ENCODE measurements around the gene BTBD2.

BTBD2 gene

GRCh38 chr19:2044709-2045500 is 29.4 kb upstream of the BTBD2 start:
- no peak overlapping the region for H3K4me3 ChIP-seq (ENCODE audit: low read depth in 1 of 2, low read length in 2 of 2)

GRCh38 chr19:2043961-2044708 is 28.6 kb upstream of the BTBD2 start:
- H3K27me3 ChIP-seq (ENCODE audit: control insufficient read depth in 1 of 2, insufficient read depth in 2 of 2, low read length in 2 of 2): no peaks in the 10 kb centered on the region
- peaks cover 34 to 63% of the 10 kb centered on the region in 2 donors for H3K36me3 ChIP-seq (ENCODE audit: control insufficient read depth in 1 of 2, insufficient read depth in 2 of 2, low read length in 2 of 2)

More at GRCh38 chr19:2044709-2045500, 29.4 kb upstream of the BTBD2 start:
- peaks cover 72 to 81% of the 10 kb centered on the region in 2 donors for H3K4me1 ChIP-seq (ENCODE audit: control insufficient read depth in 1 of 2, insufficient read depth in 2 of 2, low read length in 2 of 2)
- H3K9me3 ChIP-seq (ENCODE audit: control insufficient read depth in 1 of 2, low read length in 2 of 2): no peaks in the 10 kb centered on the region
- peaks cover 29 to 60% of the 10 kb centered on the region in 2 donors for H3K36me3 ChIP-seq (ENCODE audit: control insufficient read depth in 1 of 2, insufficient read depth in 2 of 2, low read length in 2 of 2)
- no peak overlapping the region for H3K9ac ChIP-seq (ENCODE audit: low read depth in 1 of 2, low read length in 2 of 2)
- H3K27me3 ChIP-seq (ENCODE audit: control insufficient read depth in 1 of 2, insufficient read depth in 2 of 2, low read length in 2 of 2): no peaks in the 10 kb centered on the region
- H3K27ac ChIP-seq (ENCODE audit: low read depth, low read length): no peak overlapping the region

GRCh38 chr19:2043251-2043641 is 27.7 kb upstream of the BTBD2 start:
- Histone ChIP-seq H3K9ac (ENCODE audit: low read depth in 1 of 2, low read length in 2 of 2) (peak overlapping the region; percentile 75 to 76), H3K4me3 (ENCODE audit: low read depth in 1 of 2, low read length in 2 of 2) (no peak overlapping the region), H3K36me3 (ENCODE audit: control insufficient read depth in 1 of 2, insufficient read depth in 2 of 2, low read length in 2 of 2) (peaks cover 34 to 63% of the 10 kb centered on the region in 2 donors), H3K27me3 (ENCODE audit: control insufficient read depth in 1 of 2, insufficient read depth in 2 of 2, low read length in 2 of 2) (no peaks in the 10 kb centered on the region), H3K9me3 (ENCODE audit: control insufficient read depth in 1 of 2, low read length in 2 of 2) (no peaks in the 10 kb centered on the region), H3K27ac (ENCODE audit: low read depth, low read length) (peak overlapping the region; percentile 96), H3K4me1 (ENCODE audit: control insufficient read depth in 1 of 2, insufficient read depth in 2 of 2, low read length in 2 of 2) (peaks cover 58 to 65% of the 10 kb centered on the region in 2 donors)

More at GRCh38 chr19:2043961-2044708, 28.6 kb upstream of the BTBD2 start:
- H3K9ac ChIP-seq (ENCODE audit: low read depth in 1 of 2, low read length in 2 of 2): no peak overlapping the region
- peaks cover 67 to 73% of the 10 kb centered on the region in 2 donors for H3K4me1 ChIP-seq (ENCODE audit: control insufficient read depth in 1 of 2, insufficient read depth in 2 of 2, low read length in 2 of 2)
- H3K9me3 ChIP-seq (ENCODE audit: control insufficient read depth in 1 of 2, low read length in 2 of 2): no peaks in the 10 kb centered on the region
- H3K4me3 ChIP-seq (ENCODE audit: low read depth in 1 of 2, low read length in 2 of 2): no peak overlapping the region
- no peak overlapping the region for H3K27ac ChIP-seq (ENCODE audit: low read depth, low read length)

GRCh38 chr19:2042485-2043250 is 27.2 kb upstream of the BTBD2 start:
- peak overlapping the region; percentile 50 to 60 for H3K4me3 ChIP-seq (ENCODE audit: low read depth in 1 of 2, low read length in 2 of 2)
- H3K9me3 ChIP-seq (ENCODE audit: control insufficient read depth in 1 of 2, low read length in 2 of 2): no peaks in the 10 kb centered on the region
- H3K27ac ChIP-seq (ENCODE audit: low read depth, low read length): peak overlapping the region; percentile 96
- H3K9ac ChIP-seq (ENCODE audit: low read depth in 1 of 2, low read length in 2 of 2): peak overlapping the region; percentile 75 to 76
- H3K4me1 ChIP-seq (ENCODE audit: control insufficient read depth in 1 of 2, insufficient read depth in 2 of 2, low read length in 2 of 2): peaks cover 52 to 59% of the 10 kb centered on the region in 2 donors
- H3K36me3 ChIP-seq (ENCODE audit: control insufficient read depth in 1 of 2, insufficient read depth in 2 of 2, low read length in 2 of 2): peaks cover 34 to 63% of the 10 kb centered on the region in 2 donors
- no peaks in the 10 kb centered on the region for H3K27me3 ChIP-seq (ENCODE audit: control insufficient read depth in 1 of 2, insufficient read depth in 2 of 2, low read length in 2 of 2)

GRCh38 chr19:2041683-2042484 is 26.4 kb upstream of the BTBD2 start:
- Histone ChIP-seq H3K9ac (ENCODE audit: low read depth in 1 of 2, low read length in 2 of 2) (peak overlapping the region; percentile 81), H3K4me3 (ENCODE audit: low read depth in 1 of 2, low read length in 2 of 2) (peak overlapping the region; percentile 51 to 67), H3K36me3 (ENCODE audit: control insufficient read depth in 1 of 2, insufficient read depth in 2 of 2, low read length in 2 of 2) (peaks cover 34 to 63% of the 10 kb centered on the region in 2 donors), H3K27me3 (ENCODE audit: control insufficient read depth in 1 of 2, insufficient read depth in 2 of 2, low read length in 2 of 2) (no peaks in the 10 kb centered on the region), H3K27ac (ENCODE audit: low read depth, low read length) (peak overlapping the region; percentile 96), H3K4me1 (ENCODE audit: control insufficient read depth in 1 of 2, insufficient read depth in 2 of 2, low read length in 2 of 2) (peaks cover 44 to 51% of the 10 kb centered on the region in 2 donors), H3K9me3 (ENCODE audit: control insufficient read depth in 1 of 2, low read length in 2 of 2) (no peaks in the 10 kb centered on the region)

GRCh38 chr19:2041433-2041682 is 25.8 kb upstream of the BTBD2 start:
- Histone ChIP-seq H3K36me3 (ENCODE audit: control insufficient read depth in 1 of 2, insufficient read depth in 2 of 2, low read length in 2 of 2) (peaks cover 29 to 60% of the 10 kb centered on the region in 2 donors), H3K4me3 (ENCODE audit: low read depth in 1 of 2, low read length in 2 of 2) (peak overlapping the region; percentile 51 to 67), H3K27ac (ENCODE audit: low read depth, low read length) (peak overlapping the region; percentile 91), H3K4me1 (ENCODE audit: control insufficient read depth in 1 of 2, insufficient read depth in 2 of 2, low read length in 2 of 2) (peaks cover 39 to 46% of the 10 kb centered on the region in 2 donors), H3K9ac (ENCODE audit: low read depth in 1 of 2, low read length in 2 of 2) (peak overlapping the region; percentile 81), H3K27me3 (ENCODE audit: control insufficient read depth in 1 of 2, insufficient read depth in 2 of 2, low read length in 2 of 2) (no peaks in the 10 kb centered on the region), H3K9me3 (ENCODE audit: control insufficient read depth in 1 of 2, low read length in 2 of 2) (no peaks in the 10 kb centered on the region)

GRCh38 chr19:2040647-2041432 is 25.3 kb upstream of the BTBD2 start:
- peak overlapping the region in 1 of 2 donors; percentile 67 for H3K4me3 ChIP-seq (ENCODE audit: low read depth in 1 of 2, low read length in 2 of 2)
- peaks cover 25 to 54% of the 10 kb centered on the region in 2 donors for H3K36me3 ChIP-seq (ENCODE audit: control insufficient read depth in 1 of 2, insufficient read depth in 2 of 2, low read length in 2 of 2)
- peak overlapping the region; percentile 91 for H3K27ac ChIP-seq (ENCODE audit: low read depth, low read length)
- peak overlapping the region; percentile 81 for H3K9ac ChIP-seq (ENCODE audit: low read depth in 1 of 2, low read length in 2 of 2)
- peaks cover 0 to under 1% of the 10 kb centered on the region in 2 donors for H3K9me3 ChIP-seq (ENCODE audit: control insufficient read depth in 1 of 2, low read length in 2 of 2)
- peaks cover 38 to 42% of the 10 kb centered on the region in 2 donors for H3K4me1 ChIP-seq (ENCODE audit: control insufficient read depth in 1 of 2, insufficient read depth in 2 of 2, low read length in 2 of 2)
- no peaks in the 10 kb centered on the region for H3K27me3 ChIP-seq (ENCODE audit: control insufficient read depth in 1 of 2, insufficient read depth in 2 of 2, low read length in 2 of 2)

- Histone ChIP-seq H3K9me3 (ENCODE audit: control insufficient read depth in 1 of 2, low read length in 2 of 2) (peaks cover 0 to 7% of the 10 kb centered on the region in 2 donors), H3K27me3 (ENCODE audit: control insufficient read depth in 1 of 2, insufficient read depth in 2 of 2, low read length in 2 of 2) (no peaks in the 10 kb centered on the region), H3K27ac (ENCODE audit: low read depth, low read length) (no peak overlapping the region), H3K4me3 (ENCODE audit: low read depth in 1 of 2, low read length in 2 of 2) (no peak overlapping the region), H3K9ac (ENCODE audit: low read depth in 1 of 2, low read length in 2 of 2) (no peak overlapping the region), H3K4me1 (ENCODE audit: control insufficient read depth in 1 of 2, insufficient read depth in 2 of 2, low read length in 2 of 2) (peaks cover 33 to 37% of the 10 kb centered on the region in 2 donors), H3K36me3 (ENCODE audit: control insufficient read depth in 1 of 2, insufficient read depth in 2 of 2, low read length in 2 of 2) (peaks cover 22 to 47% of the 10 kb centered on the region in 2 donors)
Measured at GRCh38 chr19:2039959-2040646, 24.6 kb upstream of the BTBD2 start.

All from duodenal mucosa (tissue), 2 donors.